NK-92 treated with Interleukin-12 subunit alpha and Interleukin-12 subunit beta, amount 100 ng/mL, for 24 hours (cell line): ENCODE data around the gene FMN1.

ENCODE experiments used
- DNase-seq: peaks from one replicate; lab custom pipeline; 2025; lab: John Stamatoyannopoulos, UW

FMN1 gene

DNA sequence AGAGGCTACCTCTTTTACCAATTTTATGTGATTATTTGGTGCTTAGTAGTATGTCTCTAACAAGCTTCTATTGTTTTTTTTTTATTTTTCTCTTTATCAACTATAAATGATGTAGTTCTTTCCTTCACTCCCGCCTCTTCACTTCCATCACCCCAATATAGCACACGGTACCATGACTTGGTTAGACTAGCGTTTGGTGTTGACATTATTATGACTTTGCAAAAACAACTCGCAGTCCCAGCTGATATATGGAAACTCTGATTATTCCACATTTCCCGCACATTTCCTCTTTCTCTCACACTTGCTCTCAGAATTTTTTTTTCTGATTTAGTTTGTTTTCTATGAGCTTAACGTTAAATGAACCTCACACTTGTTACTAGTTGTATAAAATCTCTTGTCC lies 314.5 kb downstream of the FMN1 start:
- DNase-seq, result no peak

DNA sequence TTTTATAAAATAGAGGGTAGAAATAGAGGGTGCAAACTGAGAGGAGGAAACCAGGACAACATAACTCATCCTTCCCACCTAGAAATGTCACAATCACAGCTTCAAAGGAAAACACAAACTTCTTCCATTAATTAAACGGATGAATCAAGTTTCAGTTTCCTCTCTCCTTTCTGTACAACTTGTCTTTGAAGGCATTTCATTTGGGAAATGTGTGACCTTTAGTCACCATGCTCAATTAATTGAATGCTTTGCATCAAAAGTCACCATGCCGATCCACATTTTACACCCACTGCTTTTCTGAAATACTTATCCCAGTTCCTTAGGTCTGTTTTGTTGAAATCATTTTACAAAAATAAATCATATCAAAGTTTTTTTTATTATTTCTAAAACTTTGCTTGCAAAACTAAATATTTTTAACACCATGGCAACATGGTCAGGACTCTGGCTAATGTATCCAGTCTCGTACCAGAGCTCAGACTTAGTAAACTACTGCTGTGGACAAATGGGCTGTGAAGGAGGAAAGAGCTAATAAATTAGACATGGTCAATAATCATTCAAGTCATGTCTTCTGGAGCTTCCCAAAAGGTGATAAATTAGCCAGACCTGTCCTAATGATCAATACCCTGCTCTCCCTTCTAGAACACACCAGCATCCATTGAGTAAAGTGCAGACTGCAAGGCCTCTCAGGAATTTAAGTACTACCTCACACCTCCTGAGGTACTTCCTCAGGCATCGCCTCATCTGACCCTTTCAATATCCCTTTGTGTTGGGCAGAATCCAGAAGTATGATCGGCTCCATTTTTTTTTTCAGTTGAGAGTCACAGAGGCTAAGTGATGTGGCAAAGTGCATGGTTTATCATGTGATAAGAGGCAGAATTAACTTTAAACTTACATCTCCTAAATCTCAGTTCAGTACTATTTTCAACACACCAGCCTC lies 315.4 kb downstream of the FMN1 start:
- no peak for DNase-seq

DNA sequence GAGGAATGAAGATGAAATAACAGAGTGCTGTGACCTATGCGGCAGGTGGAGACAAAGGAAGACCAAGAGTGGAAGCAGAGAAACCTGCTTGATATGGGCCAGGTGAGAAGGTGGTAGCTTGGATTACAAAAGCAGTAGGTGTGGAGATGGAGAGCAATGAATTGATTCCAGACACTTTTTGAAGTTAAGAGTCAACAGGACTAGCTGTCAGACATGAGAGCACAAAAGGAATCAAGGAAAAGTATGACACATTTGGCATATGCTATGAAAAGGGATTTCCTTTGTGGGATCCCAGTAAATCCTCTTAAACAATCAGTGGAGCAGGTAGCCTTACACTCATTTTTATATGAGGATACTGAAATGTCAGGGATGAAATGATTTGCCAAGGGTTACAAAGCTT lies 316.2 kb downstream of the FMN1 start:
- no peak for DNase-seq

DNA sequence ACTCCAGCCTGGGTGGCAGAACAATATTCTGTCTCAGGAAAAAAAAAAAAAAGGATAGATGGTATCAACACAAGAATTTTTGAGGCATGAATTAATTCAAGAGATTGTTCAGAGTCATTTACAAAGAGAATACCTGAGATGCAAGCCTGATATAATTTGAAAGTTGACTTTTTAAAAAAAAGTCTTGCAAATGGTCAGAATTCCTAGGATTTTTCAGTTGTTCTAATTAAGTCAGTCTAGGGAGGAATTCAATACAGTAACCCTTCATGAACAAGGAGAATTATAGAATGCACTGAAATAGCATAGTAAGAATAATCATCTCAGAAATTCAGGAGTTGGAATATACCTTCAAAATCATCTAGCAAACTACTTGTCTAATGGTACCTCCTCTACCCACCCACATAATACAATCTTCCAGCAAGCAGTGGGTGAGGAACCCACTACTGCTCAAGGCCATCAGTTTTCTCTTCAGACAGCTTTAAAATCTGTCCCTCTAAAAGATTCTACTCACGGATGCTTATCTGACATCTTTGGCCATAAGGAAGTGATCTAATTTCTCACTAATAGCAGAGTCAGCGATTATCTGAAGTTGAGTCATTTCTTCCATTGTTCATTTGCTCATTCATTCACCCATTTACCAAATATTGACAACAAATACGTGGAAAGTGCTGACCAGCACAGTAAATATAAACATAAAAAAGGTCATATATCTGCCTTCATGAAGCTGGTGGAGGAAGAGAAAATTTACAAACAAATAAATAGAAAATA lies 317.1 kb downstream of the FMN1 start:
- no peak for DNase-seq

DNA sequence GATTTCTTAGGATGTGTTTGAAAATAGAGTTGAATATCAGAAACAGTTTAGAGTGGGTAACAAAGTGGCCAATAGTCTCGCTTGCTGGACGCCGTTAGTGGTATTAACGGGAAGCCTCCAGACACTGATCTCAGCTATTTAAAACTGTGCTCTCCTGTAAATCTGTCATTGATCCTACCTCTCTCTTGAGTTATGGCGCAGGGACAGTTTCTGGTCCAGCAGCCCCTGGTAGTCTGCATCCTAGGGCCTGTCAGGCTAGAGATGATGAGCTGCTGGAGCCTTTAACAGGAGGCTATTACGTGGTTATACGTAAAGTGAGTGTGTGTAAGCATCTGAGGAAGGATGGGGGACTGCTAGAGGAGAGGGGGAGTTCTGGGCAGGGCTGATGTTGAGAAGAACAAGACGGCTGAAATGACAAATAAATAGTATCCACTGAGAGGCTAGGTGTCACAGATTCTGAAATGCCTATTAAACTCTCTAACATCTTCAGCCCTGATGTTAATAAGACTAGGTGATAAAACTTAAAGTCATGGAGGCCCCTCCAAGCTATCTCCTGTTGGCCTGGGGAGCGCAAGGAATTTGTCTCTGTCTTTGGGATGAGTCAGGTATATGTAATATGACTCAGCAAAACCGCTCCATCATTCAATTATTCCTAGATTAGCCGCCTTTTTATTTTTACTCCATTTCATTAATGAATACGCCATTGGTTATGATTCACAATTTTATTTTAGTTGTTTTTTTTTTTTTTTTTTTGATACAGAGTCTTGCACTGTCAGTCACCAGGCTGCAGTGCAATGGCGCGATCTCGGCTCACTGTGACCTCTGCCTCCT lies 321.0 kb downstream of the FMN1 start:
- no peak for DNase-seq

DNA sequence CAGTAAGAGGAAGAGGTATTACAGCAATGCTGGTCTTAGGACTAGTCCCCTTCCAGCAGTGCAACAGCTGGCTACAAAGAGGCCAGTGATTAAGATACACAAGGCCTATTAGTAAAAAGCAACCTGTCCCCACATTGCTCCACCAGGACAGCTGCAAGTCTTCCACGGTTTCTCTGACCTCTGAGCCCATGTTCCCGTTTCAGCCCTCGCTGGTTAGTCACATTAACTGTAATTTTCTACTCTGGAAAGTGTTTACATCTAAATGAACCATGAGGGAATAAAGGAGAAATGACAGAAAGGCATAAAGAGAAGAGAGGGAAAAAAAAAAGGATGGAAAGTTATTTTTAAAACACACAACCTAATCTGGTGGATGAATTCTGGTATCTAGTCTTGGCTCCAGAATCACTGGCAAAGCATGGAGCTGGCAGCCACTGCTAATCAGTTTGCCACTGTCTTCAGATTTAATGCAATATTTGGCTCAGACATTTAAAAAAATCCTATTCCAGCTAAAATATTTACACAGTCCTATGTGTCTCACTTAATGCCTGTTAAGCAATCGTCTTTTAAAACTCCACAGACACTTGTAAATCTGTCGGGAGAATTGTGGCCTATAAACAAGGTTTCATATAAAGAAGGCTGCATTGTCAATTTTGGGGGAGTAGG lies 321.8 kb downstream of the FMN1 start:
- DNase-seq, result no peak

DNA sequence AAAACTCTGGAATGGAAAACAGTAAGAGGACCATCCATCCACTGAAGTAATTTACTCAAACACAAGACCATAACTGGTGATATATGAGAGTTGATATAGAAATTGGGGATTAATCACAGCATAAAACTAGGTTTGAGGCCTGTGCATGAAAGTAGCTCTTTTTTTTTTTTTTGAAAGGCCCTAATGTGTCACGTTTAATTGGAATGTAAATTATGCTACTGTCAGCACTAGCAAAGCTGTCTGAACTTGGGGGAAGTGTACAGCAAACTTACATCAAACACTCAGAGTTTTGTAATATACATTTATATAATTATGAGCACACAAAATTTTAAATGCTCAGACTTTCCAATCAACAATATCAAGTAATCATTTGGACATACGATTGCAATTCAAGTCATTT lies 322.6 kb downstream of the FMN1 start:
- no peak for DNase-seq

DNA sequence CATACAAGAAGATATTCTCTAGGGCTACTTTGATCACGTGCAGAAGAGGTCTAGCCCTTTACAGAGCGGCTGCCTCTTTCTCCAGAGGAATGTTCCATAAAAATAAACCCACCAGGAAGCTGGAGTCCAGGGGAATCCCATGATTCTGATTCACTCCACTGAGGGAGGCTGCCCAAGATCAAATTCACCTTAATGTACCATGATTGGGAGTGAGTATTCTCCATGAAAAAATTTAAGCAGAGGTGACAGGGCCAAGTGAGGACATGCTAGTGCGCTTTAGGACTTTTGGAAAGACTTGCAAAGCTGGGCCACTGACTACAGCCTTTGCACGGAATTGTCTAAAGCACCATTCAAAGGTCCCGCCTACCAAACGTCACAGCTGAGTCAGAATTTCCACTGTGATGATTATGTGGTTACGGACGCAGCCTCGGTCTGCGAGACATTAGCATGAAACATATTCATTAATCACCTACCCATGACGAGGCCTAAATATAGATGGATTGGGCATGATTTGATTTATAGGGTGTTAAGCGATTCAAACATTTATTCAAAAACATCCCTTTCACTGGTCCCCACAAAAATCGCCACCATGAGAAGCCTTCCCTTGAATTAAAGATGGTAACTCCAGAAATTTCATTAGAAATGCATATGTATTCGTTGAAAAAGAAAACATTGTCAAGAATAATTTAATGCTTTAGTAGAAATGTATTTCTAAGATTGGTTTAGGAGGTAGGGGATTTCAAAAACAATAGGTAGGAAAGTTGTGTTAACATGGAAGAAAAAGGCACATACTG lies 324.1 kb downstream of the FMN1 start:
- DNase-seq, result no peak

DNA sequence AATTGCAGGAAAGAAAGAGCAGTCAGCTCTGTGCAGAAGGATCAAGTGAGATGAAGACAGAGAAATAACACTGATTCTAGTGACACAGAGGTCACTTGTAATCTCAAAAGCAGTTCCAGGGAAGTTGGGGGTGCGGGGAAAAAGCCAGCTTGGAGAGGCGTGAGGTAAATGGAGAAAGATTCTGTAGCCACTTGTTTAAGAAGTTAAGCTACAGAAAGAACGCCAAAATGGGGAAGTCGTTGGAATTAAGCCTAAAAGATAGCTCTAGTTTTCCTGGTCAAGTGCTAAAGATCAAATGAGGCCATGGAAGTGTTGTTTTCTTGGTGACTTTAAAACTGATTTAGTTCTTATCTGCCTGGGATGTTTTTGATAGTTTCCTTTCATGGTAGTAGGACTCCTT lies 324.7 kb downstream of the FMN1 start:
- no peak for DNase-seq

DNA sequence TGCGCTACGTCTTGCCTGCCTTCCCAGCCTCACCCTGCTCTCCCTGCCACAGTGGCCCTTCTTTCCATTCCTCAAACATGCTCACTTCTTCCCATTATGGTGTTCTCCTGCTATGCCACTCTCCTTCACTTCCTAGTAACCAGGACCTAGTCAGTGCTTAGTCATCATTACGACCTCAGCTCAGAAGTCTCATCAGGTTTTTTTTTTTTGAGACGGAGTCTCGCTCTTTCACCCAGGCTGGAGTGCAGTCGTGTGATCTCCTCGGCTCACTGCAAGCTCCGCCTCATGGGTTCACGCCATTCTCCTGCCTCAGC lies 327.2 kb downstream of the FMN1 start:
- no peak for DNase-seq

DNA sequence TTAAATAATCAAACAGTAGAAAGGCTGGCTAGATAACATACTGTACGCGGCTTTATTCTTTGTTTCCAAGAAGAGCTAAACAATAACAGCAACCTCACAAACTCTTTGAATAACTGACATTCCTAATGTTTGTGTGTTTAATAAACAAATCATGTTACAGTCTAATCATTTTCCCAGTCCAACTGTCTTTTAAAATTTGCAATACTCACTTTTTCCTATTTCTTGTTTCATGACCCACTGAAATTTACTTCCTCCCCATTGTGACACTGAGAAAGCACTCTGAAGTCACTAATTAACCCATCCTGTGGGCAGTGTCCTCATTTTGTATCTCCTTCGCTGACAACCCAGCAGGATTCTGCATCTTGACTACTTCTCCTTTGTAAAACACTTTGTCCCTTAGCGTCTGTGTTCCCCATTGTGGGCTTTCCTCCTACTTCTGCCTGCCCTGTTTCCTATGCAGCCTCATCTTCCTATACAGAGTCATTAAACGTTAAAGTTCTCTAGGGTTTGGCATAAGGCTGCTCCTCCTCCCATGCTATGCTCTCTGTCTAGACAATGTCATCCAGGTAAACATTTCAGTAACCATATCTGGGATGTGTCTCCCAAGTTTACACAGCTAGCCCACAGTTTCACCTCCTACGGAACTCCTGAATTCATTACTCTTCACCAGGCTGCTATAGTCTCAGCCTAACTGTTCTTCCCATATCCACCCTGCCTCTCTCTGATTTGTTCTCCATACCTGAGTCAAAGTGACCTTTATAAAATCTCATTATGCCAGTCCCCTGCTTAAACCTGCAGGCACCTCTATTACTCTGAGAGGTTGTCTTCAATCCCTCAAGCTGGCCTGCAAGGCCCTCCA lies 327.8 kb downstream of the FMN1 start:
- DNase-seq, result no peak

DNA sequence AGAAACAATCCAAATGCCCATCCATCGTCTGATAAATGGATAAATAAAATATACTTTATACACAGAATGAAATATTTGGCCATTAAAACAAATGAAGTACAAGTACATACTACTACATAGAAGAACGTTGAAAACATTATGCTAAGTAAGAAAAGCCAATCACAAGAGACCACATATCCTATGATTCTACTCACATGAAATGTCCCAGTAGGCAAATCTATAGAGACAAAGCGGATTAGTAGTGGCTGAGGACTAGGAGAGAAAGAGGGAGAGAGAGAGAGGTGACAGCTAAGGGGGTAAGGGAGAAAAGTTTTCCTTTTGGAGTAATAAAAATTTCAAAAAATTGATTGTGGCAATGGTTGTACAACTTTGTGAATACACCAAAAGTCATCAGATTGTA lies 329.7 kb downstream of the FMN1 start:
- no peak for DNase-seq

DNA sequence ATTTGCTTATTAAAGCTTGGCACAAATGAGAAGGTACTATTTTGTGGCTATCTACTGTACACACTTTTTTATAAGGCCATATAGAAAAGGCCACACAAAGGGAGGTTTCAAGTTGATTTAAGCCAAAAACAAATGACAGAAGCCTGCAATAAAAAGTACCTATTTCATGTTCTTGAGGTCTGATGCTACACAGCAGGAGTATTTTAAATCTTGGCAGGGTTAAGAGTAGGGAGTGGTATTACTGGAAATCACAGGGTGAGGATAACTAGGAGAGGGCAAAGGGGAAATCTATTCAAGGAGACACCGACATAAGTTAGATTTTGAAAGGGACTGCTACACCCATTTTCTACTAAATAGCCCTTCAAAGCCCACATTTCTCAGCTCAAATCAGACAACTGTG lies 330.5 kb downstream of the FMN1 start:
- no peak for DNase-seq

DNA sequence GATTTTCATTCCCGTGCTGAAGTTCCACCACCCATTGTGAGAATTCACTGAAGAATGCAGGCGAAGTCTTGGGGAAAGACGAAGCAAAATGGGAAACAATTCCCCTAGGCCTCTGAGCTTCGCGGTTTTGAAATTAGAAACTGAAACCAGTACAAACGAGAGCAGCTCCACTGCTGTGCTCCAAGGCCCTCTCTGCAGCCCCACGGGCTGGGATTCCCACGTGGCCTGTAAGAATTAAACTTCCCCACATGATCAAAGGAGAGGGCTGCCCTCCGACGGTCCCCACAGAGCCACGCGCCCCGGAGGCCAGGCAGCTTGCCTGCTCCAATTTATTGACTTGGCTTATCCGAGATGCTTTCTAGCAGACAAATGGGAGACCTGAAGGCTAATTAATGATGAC lies 332.8 kb downstream of the FMN1 start:
- no peak for DNase-seq

DNA sequence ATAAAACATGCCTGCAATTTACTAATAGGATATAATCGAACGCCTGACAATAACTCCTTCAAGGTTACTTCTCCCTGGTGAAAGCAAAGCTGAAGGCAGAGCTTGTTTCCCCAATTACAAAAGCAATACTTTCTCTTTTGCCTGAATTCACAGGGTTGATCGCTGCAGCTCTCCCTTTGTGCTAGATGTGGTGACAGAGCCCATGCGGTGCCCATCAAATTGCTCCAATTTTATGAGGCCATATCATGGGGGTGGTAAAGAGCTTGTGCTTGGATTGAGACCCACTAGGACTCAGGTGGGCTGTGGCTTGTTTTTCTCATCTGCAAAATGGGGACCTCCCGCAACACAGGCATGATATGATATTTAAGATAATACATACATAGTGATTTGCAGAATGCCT lies 333.3 kb downstream of the FMN1 start:
- no peak for DNase-seq

DNA sequence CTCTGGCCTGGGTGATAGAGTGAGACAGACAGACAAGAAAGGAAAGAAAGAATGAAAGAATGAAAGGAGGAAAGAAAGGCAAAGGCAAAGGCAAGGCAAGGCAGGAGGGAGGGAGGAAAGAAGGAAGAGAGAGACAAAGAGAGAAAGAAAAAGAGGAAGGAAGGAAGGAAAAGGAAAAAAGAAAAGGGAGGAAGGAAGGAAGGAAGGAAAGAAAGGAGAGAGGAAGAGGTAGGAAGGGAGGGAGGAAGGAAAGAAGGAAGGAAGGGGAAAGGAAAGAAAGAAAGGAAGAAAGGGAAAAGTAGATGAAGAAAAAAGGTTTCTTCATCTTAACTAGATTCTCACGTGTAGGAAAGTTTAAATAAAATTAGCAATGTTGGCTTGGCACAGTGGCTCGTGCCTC lies 334.5 kb downstream of the FMN1 start:
- no peak for DNase-seq

DNA sequence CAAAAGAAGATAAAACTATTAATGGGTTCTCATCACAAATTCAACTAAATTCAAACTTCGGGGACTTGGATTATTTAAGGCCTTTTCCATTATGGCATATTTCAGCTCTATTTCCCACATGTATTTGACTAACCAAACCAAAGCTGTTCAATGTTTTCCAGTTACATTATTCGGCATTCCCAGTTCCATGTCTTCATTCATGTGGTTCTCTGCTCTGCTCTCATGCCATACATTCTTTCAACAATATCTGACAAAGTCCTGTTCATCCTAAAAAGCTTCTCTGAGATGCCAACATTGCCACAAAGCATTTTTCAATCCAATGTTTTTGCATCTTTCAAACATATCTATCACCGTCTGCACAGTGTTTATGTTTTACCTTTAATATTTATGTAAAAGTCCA lies 335.3 kb downstream of the FMN1 start:
- no peak for DNase-seq

DNA sequence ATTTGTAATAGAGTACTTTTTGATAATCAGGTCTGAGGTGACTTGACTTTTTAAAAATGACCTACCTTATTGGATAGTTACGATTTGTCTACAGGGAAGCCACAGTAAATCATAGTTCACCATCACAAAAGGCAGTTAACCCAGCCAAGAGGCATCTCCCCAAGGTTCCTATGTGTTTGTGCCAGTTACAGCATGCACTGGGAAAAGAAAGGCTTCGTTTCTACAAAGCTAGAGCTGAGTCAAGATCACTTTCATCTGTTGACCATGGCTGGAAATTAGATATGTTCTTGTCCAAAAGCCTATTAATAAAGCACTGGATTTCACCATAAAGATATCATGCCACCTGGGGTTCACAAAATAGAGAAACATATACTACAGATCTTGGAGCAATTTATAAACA lies 336.8 kb downstream of the FMN1 start:
- DNase-seq, result no peak

DNA sequence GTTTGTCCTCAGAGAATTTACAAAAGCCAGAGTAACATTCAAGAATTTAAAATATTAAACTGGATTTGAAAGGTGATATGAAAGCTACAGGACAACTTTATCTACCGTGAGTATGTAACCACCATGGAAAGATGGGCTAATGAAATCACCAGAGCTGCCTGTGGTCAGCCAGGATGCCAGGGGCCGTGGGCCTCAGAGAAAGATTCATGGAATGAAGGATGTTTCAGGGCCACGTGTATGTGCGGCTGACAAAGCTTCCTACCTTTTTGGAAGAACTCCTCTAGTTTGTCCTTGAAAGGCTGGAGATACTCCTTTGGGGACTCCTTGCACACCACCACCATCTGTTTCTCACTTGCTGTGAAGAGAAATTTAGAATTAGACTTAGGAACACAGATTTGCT lies 337.8 kb downstream of the FMN1 start:
- DNase-seq, result no peak

DNA sequence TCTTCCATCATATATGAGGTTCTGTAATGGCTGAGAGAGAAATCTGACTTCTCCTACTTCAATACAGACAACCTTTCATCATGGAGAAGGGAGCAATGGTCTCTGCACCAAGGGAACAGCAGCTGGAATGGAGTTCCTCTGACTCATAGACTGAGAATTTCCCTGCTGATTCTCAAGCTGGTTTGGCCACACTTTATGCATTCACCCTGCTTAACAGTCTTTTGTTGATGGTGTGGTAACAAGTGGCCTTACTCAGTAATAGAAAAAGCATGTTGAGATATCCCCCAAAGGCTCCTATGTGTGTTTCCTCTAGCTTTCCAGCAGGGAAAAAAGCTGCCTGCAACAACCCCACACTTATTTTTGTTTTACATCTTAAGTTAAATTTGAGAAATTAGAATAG lies 338.6 kb downstream of the FMN1 start:
- DNase-seq, result no peak
